Chondrocyte (in vitro differentiated cells): ENCODE measurements around the gene COX4I2. TPM values are rescaled to one million over a fixed set of nuclear protein-coding genes. Genes with fewer than 3 reads are reported as not detected.
"Not testable (repeated sequence)": the region's sequence is repeated elsewhere in the genome, so short reads cannot be mapped to it uniquely, and the experiment has no call there.

Experiments used
- DNase-seq: peaks from one replicate; pipeline ENCODE4 v3.0.0; 2021; ENCODE audit warnings: mixed read lengths, low spot score
- H3K27ac Mint-ChIP-seq: one replicate; pipeline ENCODE4 v1.8.0; 2021; ENCODE audit warnings: mild to moderate bottlenecking, moderate library complexity, mixed read lengths; ENCODE audit not compliant: unreplicated experiment
- H3K27me3 Mint-ChIP-seq: 2 replicates; pipeline ENCODE4 v1.8.0; 2021; ENCODE audit warnings: low read depth, mixed read lengths
- H3K36me3 Mint-ChIP-seq: 2 replicates; pipeline ENCODE4 v1.8.0; 2021; ENCODE audit warnings: low read depth, mixed read lengths
- H3K4me1 Mint-ChIP-seq: 2 replicates; pipeline ENCODE4 v1.8.0; 2021; ENCODE audit warnings: low read depth, mild to moderate bottlenecking, mixed read lengths
- H3K4me3 Mint-ChIP-seq: one replicate; pipeline ENCODE4 v1.8.0; 2021; ENCODE audit warnings: mild to moderate bottlenecking, moderate library complexity, mixed read lengths; ENCODE audit not compliant: unreplicated experiment
- H3K9me3 Mint-ChIP-seq: 2 replicates; pipeline ENCODE4 v1.8.0; 2021; ENCODE audit warnings: low read depth, mixed read lengths
- CTCF ChIP-seq: fragments of 200-600 bp; sonication (generic); IDR thresholded peaks from 2 replicates; pipeline ENCODE4 v1.5.0; 2021; ENCODE audit warnings: antibody characterized with exemption, mild to moderate bottlenecking, moderate library complexity
- total RNA-seq: library from RNA; stranded (reverse); gene quantifications from 3 replicates; pipeline ENCODE4 v1.2.1, GENCODE V29; 2021

COX4I2 gene
- total RNA-seq, 1 donor from 2014 or later: not detected

DNA sequence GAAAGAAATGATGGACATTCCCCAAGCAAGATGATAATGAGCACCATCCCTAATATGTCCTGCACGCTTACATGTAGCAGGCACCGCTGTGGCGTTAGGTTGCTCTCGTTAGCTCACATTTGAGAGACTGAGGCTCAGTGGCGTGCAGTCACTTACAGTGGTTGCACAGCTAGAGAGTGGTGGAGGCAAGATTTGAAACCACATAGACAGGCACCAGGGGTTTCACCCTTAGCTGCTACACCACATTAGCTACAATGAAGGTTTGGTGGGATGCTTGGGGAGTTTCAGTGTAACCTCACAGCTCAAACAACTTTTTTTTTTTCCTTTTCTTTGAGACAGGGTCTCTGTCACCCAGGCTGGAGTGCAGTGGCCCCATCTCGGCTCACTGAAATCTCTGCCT is 3.7 kb downstream of the COX4I2 start:
- H3K27ac Mint-ChIP-seq: peak overlapping the region; percentile 41
- no peak for DNase-seq
- no peak overlapping the region for H3K4me3 Mint-ChIP-seq
- no peaks in the 10 kb centered on the region for H3K9me3 Mint-ChIP-seq
- no peaks in the 10 kb centered on the region for H3K36me3 Mint-ChIP-seq
- peaks cover 4% of the 10 kb centered on the region for H3K27me3 Mint-ChIP-seq
- no peak for TF ChIP-seq CTCF
- H3K4me1 Mint-ChIP-seq: no peaks in the 10 kb centered on the region

DNA sequence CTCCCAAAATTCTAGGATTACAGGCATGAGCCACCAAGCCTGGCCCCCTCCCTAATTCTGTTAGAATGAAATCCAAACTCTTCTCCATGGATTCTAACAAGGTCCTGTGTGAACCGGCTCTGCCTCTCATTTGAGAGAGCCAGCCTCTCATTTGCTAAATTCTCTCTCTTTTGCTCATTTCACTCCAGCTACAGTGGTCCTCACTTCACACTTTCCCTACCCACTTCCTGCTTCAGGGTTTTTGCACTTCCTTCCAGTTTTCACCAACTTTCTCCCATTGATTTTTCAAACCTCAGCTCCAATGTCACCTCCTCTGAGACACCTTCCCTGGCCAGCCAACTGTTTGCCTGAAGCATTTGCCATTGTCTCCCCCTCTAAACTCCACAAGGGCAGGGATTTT is 5.1 kb downstream of the COX4I2 start:
- Mint-ChIP-seq H3K36me3 (no peaks in the 10 kb centered on the region), H3K9me3 (no peaks in the 10 kb centered on the region), H3K27me3 (peaks cover 4% of the 10 kb centered on the region), H3K4me1 (no peaks in the 10 kb centered on the region), H3K27ac (no peak overlapping the region), H3K4me3 (no peak overlapping the region)
- no peak for TF ChIP-seq CTCF
- no peak for DNase-seq

GRCh38 chr20:31643522-31643921 is 5.8 kb downstream of the COX4I2 start:
- Mint-ChIP-seq H3K4me3 (no peak overlapping the region), H3K36me3 (no peaks in the 10 kb centered on the region), H3K9me3 (no peaks in the 10 kb centered on the region), H3K27ac (no peak overlapping the region), H3K27me3 (peaks cover 4% of the 10 kb centered on the region), H3K4me1 (no peaks in the 10 kb centered on the region)
- DNase-seq: no peak
- TF ChIP-seq CTCF: no peak

DNA sequence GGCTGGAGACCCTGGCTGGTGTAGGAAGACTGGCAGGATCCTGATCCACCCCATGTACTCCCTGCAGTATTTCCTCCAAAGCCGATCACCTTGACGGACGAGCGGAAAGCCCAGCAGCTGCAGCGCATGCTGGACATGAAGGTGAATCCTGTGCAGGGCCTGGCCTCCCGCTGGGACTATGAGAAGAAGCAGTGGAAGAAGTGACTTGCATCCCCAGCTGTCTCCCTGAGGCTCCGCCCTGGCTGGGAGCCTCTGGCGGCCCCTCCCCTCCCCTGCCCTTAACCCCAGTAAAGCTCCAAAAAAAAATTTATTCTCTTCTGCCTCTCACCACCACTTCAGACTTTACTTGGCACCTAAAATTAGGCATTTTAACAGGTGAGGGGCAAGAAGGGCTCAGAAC is 7.0 kb downstream of the COX4I2 start:
- H3K27me3 Mint-ChIP-seq: peaks cover 4% of the 10 kb centered on the region
- DNase-seq: no peak
- no peaks in the 10 kb centered on the region for H3K9me3 Mint-ChIP-seq
- H3K36me3 Mint-ChIP-seq: no peaks in the 10 kb centered on the region
- TF ChIP-seq CTCF: no peak
- H3K4me3 Mint-ChIP-seq: no peak overlapping the region
- H3K27ac Mint-ChIP-seq: no peak overlapping the region
- H3K4me1 Mint-ChIP-seq: no peaks in the 10 kb centered on the region

DNA sequence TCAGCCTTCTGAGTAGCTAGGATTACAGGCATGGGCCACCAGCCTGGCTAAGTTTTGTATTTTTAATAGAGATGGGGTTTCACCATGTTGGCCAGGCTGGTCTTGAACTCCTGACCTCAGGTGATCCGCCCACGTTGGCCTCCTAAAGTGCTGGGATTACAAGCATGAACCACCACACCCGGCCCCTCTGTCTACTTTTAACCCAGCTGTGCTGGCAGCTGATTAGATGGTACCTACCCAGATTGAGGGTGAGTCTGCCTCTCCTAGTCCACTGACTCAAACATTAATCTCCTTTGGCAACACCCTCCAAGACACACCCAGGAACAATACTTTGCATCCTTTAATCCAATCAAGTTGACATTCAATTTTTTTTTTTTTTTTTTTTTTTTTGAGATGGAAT is 10.4 kb downstream of the COX4I2 start:
- not testable (repeated sequence) for H3K27me3 Mint-ChIP-seq, H3K9me3 Mint-ChIP-seq, H3K36me3 Mint-ChIP-seq, H3K27ac Mint-ChIP-seq, H3K4me1 Mint-ChIP-seq, DNase-seq, H3K4me3 Mint-ChIP-seq

DNA sequence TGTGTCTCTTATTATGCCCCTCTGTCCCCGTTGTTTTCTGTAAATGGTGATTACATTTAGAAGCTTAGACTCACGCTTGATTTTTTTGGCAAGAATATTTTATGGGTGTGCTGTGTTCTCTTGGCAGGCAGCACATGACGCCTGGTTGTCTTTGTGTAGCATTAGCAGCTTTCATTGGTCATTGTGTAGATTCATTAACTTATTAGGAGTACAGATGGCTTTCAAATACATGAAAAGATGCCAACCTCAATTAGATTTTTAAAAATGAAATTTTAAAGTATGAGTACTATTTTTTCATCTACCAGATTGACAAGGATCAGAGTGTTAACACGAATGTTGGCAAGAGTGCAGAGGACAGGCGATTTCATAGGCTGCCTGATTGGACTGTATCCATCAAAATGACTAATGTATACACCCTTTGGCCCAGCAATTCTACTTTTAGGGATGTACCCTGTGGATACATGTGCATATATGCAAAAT is 15.2 kb downstream of the COX4I2 start:
- no peak for DNase-seq

More for the DNA sequence above, 15.2 kb downstream of the COX4I2 start:
- Mint-ChIP-seq H3K36me3 (no peaks in the 10 kb centered on the region), H3K27me3 (no peaks in the 10 kb centered on the region), H3K9me3 (no peaks in the 10 kb centered on the region), H3K4me1 (peaks cover 8% of the 10 kb centered on the region), H3K27ac (peak overlapping the region; percentile 58), H3K4me3 (no peak overlapping the region)
- TF ChIP-seq CTCF: no peak
